ENCODE measurements around the gene CAPN3.

CAPN3 gene

DNA sequence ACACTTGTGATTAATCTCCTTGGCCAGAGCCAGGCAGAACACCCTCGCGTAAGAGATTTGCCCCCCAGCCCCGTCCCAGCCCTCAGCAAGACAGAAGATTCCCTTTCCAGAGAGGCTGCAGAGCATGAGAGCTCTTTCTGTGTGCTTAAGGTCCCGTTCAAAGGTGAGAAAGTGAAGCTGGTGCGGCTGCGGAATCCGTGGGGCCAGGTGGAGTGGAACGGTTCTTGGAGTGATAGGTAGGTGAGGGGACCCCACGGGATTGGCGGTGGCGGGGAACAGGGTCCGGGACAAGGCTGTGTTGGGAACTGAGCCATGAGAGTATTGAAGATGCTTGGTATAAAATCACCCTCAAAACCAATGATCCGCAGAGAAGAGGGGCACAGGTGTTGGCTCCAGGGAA, 34.8 kb downstream of the CAPN3 start:
- no peak for DNase-seq (ENCODE audit: low read depth, low spot score)

DNA sequence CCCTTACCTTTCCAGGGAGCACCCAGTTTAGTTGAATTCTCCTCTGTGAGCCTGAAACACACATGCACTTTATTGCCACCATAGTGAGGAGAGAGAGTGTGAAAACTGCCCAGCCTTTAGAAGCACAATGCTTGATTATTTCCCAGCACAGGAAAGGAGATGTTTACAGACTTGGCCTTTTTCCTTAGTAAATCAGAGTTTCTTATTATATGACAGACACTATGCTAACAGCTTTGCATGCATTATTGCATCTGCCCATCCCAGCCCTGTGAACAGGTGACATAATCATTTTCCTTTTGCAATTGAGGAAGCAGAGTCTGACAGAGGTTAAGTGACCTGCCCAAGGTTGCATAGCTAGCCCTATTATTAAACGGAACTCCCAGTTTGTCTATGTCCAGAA, 36.5 kb downstream of the CAPN3 start:
- DNase-seq (ENCODE audit: low read depth, low spot score), result no peak

DNA sequence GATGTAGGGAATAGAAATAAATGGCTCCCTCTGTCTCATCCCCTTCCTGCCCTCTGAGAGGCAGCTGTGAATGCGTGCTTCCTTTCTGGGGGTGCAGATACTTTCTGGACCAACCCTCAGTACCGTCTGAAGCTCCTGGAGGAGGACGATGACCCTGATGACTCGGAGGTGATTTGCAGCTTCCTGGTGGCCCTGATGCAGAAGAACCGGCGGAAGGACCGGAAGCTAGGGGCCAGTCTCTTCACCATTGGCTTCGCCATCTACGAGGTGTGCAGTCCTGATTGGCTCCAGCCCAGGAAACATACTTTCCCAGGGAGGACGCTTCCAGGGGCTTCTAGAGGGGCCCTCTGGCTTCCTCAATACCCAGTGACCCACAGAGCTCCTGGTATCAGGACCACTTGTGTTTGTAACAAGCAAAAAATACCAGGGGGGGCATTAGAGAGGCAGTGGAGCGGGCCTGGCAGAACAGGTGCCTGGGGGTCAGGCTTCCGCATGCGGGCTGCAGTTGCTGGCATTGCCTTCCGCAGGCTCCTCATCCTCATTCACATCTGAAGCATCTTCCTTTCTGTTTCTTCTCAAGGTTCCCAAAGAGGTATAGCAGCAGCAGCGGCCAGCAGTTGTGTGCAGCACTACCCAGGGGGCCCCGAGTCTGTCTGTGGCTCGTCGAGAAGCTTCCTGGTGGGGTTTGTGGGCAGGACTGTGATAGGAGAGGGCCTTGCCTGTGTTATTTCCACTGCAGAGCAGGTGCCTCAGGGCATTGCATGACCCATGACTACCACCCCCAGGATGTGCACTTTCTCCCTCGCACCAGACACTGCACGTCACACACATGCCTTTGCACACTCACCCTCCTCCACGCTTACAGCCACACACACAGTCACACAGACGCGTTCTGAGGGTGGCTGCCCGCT, 42.5 kb downstream of the CAPN3 start:
- DNase-seq (ENCODE audit: low read depth, low spot score), result no peak

DNA sequence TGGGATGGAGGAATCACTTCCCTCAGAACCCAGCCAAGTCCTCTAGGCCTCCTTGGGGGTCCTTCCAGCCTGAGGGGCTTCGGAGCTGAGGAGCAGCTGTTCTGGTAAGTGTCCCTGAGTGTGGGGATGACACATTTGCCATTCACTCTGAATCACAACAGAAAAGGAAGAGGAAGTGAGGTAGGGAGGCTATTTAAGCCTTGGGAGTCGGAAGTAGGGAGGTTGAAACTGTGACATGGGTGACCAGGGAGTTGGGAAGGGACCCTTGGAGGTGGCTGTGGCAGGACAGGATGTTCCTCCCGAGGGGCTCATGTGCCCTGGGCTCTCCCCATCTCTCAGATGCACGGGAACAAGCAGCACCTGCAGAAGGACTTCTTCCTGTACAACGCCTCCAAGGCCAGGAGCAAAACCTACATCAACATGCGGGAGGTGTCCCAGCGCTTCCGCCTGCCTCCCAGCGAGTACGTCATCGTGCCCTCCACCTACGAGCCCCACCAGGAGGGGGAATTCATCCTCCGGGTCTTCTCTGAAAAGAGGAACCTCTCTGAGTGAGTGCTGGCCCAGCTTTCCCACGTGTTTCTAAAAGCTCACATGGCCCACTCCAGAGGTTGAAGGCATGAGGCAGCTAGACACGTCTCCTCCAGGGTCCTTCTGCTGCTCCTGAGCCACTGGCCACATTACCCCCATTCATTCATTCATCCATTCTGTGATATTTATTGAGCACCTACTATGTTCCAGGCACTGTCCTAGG, 43.3 kb downstream of the CAPN3 start:
- DNase-seq (ENCODE audit: low read depth, low spot score), result no peak

DNA sequence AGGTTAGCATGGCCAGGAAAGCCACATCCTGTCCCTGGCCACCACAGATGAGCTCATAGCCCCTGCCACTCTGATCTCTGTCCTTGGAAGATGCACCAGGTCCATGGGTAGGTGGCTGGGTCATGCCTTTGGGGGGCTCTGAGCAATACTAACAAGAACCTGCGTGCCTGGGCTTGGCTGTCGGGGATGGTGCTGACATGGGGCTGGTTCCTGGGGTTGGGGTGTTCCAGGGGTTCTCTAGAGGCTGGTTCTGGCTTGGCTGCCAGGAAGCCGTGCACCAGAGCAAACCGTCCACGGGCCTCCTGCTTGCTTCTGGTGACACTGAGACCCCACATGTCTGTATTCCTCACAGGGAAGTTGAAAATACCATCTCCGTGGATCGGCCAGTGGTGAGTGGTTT, 44.1 kb downstream of the CAPN3 start:
- DNase-seq (ENCODE audit: low read depth, low spot score), result no peak

DNA sequence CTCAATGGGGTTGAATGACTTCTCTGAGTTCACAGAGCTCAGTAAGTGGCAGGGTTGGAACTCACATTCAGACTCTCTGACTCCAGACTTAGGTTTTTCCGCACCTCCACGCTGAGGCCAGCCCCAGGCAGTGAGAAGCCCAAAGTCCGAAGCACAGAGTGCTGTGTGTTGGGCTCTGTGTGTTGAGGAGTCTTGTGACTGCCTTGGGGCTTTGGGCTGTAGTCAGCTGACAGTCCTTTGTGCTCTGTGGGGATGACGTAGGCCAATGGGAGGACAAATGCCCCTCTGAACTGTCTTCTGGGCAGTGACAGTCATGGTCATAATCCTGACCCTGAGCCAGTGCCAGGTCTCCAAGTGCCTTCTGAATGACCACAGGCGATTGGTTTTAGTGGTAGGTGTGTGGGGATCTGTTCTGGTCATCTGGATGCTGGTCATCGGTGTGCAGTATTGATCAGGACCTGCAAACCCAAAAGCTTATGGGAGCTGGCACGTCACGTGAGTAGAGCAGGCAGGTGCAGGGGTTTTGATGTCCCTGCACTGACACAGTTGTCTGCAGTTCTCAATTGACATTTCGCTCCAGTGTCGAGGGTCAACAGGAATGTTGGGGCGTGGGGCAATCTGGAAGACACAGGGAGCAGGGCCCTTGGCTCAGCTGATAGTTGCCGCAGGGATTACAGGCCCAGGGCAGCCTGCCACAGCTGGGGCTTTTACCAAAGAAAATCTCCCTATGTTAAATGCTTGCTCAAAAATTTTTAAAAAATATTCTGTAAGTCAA, 45.3 kb downstream of the CAPN3 start:
- DNase-seq (ENCODE audit: low read depth, low spot score), result no peak

DNA sequence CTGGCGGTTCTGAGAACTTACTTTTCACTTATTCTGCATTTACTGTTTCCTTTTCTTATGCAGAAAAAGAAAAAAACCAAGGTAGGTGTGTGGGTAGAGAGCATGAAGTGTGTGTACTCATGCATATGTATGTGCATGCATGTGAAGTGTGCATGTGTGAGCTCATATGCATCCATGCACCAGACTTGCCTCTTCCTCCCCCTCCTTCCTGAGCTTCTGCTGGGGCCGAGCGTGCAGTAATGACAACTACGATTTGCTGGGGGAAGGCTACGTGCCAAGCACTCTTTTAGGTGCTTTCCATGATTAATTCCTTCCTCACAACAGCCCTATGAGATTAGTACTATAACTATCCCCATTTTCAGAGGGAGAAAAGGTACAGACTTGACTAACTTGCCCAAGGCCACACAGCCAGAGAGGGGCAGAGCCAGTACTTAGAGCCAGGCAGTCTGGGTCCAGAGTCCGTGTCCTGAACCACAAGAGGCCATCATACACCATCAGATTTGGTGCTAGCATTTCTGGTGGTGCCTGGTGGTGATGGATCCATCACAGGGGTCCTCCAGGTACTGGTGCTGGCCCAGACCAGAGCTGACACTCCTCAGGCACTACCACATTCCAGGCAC, 46.7 kb downstream of the CAPN3 start:
- DNase-seq (ENCODE audit: low read depth, low spot score), result no peak

DNA sequence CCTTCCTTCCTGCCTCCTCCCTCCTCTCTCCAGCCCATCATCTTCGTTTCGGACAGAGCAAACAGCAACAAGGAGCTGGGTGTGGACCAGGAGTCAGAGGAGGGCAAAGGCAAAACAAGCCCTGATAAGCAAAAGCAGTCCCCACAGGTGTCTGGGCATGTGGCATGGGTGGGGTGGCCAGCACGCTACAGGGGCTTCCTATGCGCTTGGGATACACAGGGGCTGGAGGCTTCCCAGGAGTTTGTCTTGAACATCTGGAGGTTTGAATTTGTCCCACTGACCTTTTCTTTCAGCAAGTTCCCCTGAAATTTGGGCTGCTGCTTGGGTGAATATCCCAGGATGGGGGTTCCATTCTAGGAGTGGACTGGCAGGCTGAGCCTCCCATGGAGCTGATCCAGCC, 48.9 kb downstream of the CAPN3 start:
- no peak for DNase-seq (ENCODE audit: low read depth, low spot score)

DNA sequence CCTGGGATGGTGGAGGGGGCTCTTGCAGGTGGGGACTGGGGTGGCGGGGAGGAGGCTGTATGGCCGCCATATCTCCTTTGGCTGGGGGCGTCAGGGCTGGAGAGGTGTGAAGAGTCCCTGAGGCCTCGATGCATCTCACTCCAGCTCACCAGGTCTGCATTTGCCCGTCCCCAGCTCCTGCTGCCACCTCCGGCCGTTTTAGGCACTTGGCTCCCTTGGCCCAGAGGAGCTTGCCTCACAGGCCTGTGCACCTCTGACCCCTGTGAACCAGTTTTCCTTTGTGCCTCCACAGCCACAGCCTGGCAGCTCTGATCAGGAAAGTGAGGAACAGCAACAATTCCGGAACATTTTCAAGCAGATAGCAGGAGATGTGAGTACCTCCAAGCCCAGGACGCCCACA, 49.7 kb downstream of the CAPN3 start:
- no peak for DNase-seq (ENCODE audit: low read depth, low spot score)

DNA sequence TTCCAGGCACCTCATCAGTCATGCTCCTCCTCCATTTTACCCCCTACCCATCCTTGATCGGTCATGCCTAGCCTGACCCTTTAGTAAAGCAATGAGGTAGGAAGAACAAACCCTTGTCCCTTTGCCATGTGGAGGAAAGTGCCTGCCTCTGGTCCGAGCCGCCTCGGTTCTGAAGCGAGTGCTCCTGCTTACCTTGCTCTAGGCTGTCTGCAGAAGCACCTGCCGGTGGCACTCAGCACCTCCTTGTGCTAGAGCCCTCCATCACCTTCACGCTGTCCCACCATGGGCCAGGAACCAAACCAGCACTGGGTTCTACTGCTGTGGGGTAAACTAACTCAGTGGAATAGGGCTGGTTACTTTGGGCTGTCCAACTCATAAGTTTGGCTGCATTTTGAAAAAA, 52.6 kb downstream of the CAPN3 start:
- no peak for DNase-seq (ENCODE audit: low read depth, low spot score)

DNA sequence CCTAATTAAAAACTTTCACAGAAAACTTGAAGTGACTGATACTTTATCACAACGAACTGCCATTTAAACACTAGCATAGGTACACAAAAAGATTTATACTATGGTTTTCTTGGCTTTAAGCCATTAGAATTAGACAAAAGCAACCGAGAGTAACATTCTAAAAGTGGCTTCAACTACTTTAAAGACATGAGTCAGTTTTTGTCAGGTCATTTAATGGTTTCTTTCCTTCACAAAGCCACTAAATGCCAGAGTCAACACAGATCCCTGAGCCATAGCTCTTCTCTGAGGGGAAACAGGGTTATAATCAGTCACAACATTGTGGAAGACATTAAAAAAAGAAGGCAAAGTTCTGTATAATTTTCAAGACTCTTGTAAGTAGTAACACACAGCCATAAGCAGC, 54.6 kb downstream of the CAPN3 start:
- DNase-seq (ENCODE audit: low read depth, low spot score), result no peak

DNA sequence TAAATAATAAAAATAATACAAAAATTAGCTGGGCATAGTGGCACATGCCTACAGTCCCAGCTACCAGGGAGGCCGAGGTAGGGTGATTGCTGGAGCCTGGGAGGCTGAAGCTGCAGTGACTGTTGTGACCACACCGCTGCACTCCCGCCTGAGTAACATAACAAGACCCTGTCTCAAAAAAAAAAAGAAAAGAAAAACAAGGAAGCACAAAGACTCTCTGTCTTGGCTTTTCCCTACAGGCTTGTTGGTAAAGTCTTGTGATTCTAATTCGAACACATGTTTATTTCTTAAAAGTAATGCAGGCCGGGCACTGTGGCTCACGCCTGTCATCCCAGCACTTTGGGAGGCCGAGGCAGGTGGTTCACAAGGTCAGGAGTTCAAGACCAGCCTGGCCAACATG, 60.1 kb downstream of the CAPN3 start:
- DNase-seq (ENCODE audit: low read depth, low spot score), result no peak

DNA sequence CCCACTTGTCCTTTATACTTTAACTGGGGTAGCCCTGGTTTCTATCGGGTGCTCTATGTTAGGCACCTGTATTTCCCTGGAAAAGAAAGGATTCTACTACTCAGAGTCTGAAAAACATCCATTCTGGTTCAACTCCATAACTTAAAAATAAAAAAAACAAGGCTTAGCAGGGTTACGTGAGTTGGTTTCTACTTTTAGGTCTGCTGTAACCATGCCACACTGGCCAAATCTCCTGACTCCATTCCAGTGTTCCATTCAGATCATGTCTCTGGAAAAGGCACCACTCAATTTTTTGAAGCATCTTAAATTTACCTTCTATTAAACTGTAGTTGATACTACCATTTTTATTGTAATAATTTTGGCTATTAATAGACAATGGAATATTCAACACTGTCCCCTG, 62.1 kb downstream of the CAPN3 start:
- no peak for DNase-seq (ENCODE audit: low read depth, low spot score)

DNA sequence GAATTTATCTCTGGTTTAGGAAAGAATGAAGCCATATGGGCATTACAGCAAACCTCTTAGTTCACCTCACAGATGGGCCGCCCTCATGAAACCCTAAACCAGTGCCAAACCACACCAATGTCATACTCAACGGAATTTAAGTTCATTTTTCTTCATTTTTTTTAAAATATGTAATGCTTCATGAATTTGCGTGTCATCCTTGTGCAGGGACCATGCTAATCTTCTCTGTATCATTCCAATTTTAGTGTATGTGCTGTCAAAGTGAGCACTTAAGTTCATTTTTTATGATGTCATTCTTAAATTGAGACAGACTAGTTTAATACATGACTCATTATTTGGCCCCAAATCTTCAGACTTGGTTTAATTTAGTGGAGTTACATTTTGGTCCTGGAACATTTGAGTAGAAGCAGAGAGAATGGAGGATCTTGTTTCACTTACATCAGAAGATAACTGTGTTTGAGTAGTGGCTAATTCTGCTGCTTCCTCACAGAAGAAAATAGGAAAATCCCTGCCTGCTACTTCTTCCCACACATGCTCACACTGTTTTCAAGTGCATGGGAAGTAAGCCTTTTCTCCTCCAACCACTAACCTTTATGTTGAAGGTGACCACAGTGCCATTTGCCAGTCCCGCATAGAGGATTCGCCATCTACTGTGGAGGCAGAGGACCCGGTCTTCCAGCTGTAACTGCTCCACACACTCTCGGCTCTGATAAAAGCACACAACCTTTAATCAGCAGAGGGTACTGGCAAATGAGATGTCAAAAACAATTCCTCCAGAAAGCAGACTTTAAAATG, 68.3 kb downstream of the CAPN3 start:
- DNase-seq (ENCODE audit: low read depth, low spot score), result no peak

DNA sequence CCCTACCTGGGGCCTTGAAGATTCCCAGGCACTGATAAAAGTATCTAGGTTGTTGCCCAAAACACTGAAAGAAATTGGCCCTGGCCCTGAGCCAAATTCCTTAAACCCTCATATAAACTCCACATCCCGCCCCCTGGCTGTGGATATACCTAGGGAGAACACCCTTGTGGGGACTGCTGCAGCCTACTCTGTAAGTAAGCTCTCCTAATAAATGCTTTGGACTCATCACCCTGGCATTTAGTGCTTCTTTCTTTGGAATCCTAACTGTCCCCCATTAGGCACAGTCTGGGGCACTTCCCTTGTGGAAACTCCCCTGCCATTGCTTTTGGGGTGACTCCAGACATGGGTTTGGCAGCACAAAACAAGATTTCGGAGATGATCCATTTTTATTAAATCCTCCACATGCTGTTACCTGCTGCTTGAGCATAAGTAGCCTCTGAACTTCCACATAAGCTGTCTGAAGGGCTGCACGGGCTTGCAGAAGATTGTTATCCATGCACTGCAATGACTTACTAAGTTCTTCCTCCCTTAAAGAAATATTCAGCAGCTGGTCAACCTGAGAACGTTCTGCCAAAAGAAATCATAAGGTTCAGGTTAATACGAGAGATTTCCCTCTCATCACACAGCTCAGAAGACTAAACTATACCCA, 85.2 kb downstream of the CAPN3 start:
- DNase-seq (ENCODE audit: low read depth, low spot score), result no peak

DNA sequence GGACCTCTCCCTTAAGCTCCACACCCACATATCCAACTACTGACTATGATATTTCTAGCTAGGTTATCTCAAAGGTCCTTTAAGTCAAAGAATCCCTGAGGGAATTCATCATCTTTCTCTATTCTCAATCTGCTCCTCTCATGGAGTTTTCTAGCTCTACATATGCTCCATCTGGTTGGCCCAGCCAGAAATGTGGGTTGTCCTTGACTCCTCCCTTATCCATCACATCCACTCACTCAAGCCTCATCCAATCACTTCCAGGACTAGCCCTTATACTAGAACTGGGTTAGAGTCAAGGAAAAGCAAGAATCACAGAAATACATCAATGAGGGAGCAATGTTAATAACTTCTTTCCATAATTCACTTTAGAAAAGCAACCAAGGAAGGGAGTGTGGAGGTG, 86.2 kb downstream of the CAPN3 start:
- no peak for DNase-seq (ENCODE audit: low read depth, low spot score)

DNA sequence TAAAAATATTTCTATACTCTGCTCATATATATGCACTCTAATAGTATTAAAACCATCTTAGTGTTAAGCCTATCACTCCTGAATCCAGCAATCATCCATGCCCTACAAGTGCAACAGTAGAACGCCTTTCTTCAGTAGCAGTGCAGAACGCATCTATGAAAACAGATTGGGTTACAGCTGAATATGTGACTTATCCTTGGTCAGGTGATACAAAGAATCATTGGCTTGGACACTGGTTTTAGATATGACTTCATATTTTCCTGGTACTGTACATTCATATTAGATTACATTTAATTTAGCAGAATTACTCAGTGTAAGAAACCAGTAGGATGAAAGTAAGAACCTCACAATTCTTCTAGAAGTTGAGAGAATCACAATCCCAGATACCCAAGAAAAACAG, 88.3 kb downstream of the CAPN3 start:
- no peak for DNase-seq (ENCODE audit: low read depth, low spot score)

DNA sequence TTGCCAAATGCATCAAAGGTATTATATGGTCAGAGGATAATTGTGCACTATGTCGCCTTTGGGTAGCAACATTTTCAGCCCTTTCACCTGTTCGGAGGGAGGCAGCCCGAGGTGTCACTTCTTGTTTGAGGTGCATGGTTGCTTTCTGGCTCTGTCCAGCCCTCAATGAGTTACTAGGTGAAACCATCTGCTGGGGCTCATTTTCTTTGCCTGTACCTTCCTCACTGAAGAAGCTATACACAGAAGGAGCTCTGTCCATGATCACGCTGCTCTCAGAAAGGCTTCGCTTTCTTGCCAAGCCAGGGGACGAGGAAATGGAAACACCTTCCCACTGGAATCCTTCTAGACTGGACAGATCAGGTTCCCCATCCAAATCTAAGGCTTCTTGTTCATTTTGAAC, 89.0 kb downstream of the CAPN3 start:
- no peak for DNase-seq (ENCODE audit: low read depth, low spot score)

DNA sequence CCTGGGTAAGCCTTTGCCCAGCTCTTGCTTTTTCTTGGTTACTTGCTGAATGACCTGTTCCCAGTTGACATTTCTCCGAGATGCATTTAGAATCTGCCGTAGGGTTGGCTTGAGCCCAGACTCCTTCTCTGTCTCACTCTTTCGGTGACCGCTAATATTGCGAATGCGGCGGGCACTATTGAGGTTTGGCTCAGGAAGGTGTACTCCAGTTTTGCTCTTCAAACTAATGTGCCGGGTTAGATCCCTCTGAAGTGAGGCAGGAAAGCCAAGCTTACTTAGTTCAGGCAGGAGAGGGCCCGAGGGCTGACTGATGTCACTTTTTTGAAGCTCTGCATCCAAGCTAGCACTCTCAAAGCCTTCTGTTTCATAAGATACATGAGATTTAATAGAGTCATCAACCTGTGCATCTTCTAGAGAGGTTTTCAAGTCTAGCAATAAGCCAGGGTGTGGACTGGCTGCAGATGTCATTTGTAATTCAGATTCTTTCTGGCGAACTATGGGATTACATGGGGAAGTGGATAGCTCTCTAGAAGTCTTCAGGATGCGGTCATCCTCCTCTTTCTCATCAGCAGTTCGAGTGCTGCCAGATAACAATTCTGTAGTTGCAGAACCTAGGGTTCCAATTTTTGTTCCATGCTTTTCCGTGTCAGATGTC, 90.6 kb downstream of the CAPN3 start:
- DNase-seq (ENCODE audit: low read depth, low spot score), result no peak

DNA sequence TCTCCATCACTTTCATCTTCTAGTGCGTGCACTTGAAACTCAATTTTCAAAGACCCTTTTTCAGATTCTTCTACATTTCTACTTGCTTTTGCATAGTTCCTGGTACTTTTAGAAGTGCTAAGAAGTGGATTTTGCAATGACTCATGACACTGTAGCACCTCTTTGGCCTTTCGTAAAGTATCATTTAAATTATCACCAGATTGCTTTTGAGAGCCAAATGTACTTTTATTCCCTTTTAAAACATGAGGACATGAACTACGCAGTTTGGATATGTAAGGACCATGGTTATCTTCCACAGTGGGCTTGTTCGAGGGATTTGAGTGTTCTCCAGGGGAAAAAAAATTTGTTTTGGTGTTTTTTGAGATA, 91.1 kb downstream of the CAPN3 start:
- no peak for DNase-seq (ENCODE audit: low read depth, low spot score)
